ENCODE measurements around the gene CAMSAP3. TPM values are rescaled to one million over a fixed set of nuclear protein-coding genes. Genes with fewer than 3 reads are reported as not detected.

CAMSAP3 gene
- total and polyA plus RNA-seq, 10 of the 15 experiments (the other 5 are each of a cell fraction or from before 2014, with no cell fraction given) = 0.03 to 6.3 (median 0.72) TPM

DNA sequence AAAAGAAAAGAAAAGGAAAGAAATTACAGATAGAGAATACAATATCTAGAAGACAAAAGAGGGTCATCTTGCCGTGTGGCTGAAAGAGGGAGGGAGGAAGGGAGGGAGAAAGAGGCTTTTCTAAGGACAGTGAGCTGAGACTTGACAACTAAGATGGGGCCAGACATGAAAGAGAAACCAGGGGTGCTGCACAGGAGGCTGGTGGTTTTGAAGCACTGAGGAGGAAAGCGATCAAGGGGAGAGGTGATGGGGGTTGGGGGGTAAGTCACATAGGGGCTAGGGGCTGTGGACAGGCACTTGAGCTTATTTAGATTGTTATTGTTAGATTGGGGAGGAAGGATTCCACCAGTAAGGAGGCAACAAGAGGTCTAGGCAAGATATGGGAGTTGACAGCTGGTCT, 42.9 kb upstream of the CAMSAP3 start:
- no peak overlapping the region for H2AFZ ChIP-seq (ENCODE audit: control insufficient read depth, low read depth, low read length)
- in situ Hi-C loops (cut with MboI) = no loop called here
- no peaks in the 10 kb centered on the region for H3K27me3 ChIP-seq (replicated peaks in 1 of 2; ENCODE audit: control insufficient read depth in 2 of 2, insufficient read depth in 2 of 2, low read length in 1 of 2)
- H4K20me1 ChIP-seq (ENCODE audit: control insufficient read depth, insufficient read depth) = no peaks in the 10 kb centered on the region
- no peak overlapping the region for H3K4me2 ChIP-seq (ENCODE audit: control insufficient read depth, insufficient read depth)
- no peak overlapping the region for H3K4me3 ChIP-seq
- BruUV-seq (replicated peaks) = no TSS peak
- intact Hi-C loops (cut with micrococcal nuclease; ENCODE audit: unreplicated experiment) = no loop called here
- FAIRE-seq = no peak
- POLR2A ChIA-PET = interaction anchor here (0.6 to 0.8 kb wide), 2 partner anchors 29 to 77 kb away, joined by 3 read pairs; partner anchors contain the start of genes PET100 and XAB2
- RAD21 ChIA-PET (ENCODE audit: unreplicated experiment) = interaction anchor here (1.3 kb wide), 1 partner anchor 16 kb away, joined by 3 read pairs; no protein-coding TSS in a partner anchor
- peaks cover 8 to 16% of the 10 kb centered on the region in 2 experiments for H3K36me3 ChIP-seq (ENCODE audit: control insufficient read depth in 2 of 2, insufficient read depth in 2 of 2, low read length in 1 of 2)
- no peaks in the 10 kb centered on the region for H3K9me3 ChIP-seq (replicated peaks; ENCODE audit: control insufficient read depth, insufficient read depth, low read length)
- SMC1A ChIA-PET (ENCODE audit: uncharacterized antibody, unreplicated experiment) = no interaction called here
- no peak overlapping the region for H3K27ac ChIP-seq (ENCODE audit: control insufficient read depth, insufficient read depth)
- H3K79me2 ChIP-seq (ENCODE audit: control insufficient read depth, insufficient read depth, low read length) = no peaks in the 10 kb centered on the region
- no peak overlapping the region for H3K9ac ChIP-seq (ENCODE audit: control insufficient read depth, insufficient read depth, low read length)
- no peak for DNase-seq (ENCODE audit: low read depth, low spot score)
- no peaks in the 10 kb centered on the region; the same call in 1 of the 2 replicates for H3K4me1 ChIP-seq (ENCODE audit: control insufficient read depth, insufficient read depth, low read length)
- no peak for ATAC-seq
- CTCF ChIA-PET = interaction anchor here (0.9 kb wide), 1 partner anchor 16 kb away, joined by 5 read pairs; no protein-coding TSS in a partner anchor
- WGBS (ENCODE audit: insufficient coverage, insufficient replicate concordance, low lambda C conversion rate, missing lambda C conversion rate) = 21% methylated on average over 2 of the region's 2 CpGs
- TF ChIP-seq RB1 (IDR thresholded peaks at IDR 0.05; ENCODE audit: borderline replicate concordance) (no peak), LARP7 (IDR thresholded peaks at IDR 0.05) (no peak), ESRRA (IDR thresholded peaks at IDR 0.05; ENCODE audit: low read length) (no peak), MYC (IDR thresholded peaks at IDR 0.05; ENCODE audit: insufficient read depth, insufficient read length, insufficient replicate concordance, low read length, severe bottlenecking) (no peak), FOXM1 (IDR thresholded peaks at IDR 0.05; ENCODE audit: low read depth, low read length) (no peak), KLF5 (IDR thresholded peaks at IDR 0.05; ENCODE audit: partially characterized antibody) (no peak), POLR2AphosphoS5 (IDR thresholded peaks at IDR 0.05; ENCODE audit: low read length) (no peak), CREM (IDR thresholded peaks at IDR 0.05; ENCODE audit: low read depth) (no peak), ZZZ3 (IDR thresholded peaks at IDR 0.05; ENCODE audit: control insufficient read depth, insufficient read length, low read depth) (no peak)
- TF ChIP-seq, protein P1, sequence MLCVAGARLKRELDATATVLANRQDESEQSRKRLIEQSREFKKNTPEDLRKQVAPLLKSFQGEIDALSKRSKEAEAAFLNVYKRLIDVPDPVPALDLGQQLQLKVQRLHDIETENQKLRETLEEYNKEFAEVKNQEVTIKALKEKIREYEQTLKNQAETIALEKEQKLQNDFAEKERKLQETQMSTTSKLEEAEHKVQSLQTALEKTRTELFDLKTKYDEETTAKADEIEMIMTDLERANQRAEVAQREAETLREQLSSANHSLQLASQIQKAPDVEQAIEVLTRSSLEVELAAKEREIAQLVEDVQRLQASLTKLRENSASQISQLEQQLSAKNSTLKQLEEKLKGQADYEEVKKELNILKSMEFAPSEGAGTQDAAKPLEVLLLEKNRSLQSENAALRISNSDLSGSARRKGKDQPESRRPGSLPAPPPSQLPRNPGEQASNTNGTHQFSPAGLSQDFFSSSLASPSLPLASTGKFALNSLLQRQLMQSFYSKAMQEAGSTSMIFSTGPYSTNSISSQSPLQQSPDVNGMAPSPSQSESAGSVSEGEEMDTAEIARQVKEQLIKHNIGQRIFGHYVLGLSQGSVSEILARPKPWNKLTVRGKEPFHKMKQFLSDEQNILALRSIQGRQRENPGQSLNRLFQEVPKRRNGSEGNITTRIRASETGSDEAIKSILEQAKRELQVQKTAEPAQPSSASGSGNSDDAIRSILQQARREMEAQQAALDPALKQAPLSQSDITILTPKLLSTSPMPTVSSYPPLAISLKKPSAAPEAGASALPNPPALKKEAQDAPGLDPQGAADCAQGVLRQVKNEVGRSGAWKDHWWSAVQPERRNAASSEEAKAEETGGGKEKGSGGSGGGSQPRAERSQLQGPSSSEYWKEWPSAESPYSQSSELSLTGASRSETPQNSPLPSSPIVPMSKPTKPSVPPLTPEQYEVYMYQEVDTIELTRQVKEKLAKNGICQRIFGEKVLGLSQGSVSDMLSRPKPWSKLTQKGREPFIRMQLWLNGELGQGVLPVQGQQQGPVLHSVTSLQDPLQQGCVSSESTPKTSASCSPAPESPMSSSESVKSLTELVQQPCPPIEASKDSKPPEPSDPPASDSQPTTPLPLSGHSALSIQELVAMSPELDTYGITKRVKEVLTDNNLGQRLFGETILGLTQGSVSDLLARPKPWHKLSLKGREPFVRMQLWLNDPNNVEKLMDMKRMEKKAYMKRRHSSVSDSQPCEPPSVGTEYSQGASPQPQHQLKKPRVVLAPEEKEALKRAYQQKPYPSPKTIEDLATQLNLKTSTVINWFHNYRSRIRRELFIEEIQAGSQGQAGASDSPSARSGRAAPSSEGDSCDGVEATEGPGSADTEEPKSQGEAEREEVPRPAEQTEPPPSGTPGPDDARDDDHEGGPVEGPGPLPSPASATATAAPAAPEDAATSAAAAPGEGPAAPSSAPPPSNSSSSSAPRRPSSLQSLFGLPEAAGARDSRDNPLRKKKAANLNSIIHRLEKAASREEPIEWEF (IDR thresholded peaks at IDR 0.05; ENCODE audit: insufficient replicate concordance, low read depth, low read length) = no peak
- TF ChIP-seq, protein P2, sequence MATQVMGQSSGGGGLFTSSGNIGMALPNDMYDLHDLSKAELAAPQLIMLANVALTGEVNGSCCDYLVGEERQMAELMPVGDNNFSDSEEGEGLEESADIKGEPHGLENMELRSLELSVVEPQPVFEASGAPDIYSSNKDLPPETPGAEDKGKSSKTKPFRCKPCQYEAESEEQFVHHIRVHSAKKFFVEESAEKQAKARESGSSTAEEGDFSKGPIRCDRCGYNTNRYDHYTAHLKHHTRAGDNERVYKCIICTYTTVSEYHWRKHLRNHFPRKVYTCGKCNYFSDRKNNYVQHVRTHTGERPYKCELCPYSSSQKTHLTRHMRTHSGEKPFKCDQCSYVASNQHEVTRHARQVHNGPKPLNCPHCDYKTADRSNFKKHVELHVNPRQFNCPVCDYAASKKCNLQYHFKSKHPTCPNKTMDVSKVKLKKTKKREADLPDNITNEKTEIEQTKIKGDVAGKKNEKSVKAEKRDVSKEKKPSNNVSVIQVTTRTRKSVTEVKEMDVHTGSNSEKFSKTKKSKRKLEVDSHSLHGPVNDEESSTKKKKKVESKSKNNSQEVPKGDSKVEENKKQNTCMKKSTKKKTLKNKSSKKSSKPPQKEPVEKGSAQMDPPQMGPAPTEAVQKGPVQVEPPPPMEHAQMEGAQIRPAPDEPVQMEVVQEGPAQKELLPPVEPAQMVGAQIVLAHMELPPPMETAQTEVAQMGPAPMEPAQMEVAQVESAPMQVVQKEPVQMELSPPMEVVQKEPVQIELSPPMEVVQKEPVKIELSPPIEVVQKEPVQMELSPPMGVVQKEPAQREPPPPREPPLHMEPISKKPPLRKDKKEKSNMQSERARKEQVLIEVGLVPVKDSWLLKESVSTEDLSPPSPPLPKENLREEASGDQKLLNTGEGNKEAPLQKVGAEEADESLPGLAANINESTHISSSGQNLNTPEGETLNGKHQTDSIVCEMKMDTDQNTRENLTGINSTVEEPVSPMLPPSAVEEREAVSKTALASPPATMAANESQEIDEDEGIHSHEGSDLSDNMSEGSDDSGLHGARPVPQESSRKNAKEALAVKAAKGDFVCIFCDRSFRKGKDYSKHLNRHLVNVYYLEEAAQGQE (IDR thresholded peaks at IDR 0.05; ENCODE audit: low read depth, low read length) = no peak
- TF ChIP-seq, protein P3, sequence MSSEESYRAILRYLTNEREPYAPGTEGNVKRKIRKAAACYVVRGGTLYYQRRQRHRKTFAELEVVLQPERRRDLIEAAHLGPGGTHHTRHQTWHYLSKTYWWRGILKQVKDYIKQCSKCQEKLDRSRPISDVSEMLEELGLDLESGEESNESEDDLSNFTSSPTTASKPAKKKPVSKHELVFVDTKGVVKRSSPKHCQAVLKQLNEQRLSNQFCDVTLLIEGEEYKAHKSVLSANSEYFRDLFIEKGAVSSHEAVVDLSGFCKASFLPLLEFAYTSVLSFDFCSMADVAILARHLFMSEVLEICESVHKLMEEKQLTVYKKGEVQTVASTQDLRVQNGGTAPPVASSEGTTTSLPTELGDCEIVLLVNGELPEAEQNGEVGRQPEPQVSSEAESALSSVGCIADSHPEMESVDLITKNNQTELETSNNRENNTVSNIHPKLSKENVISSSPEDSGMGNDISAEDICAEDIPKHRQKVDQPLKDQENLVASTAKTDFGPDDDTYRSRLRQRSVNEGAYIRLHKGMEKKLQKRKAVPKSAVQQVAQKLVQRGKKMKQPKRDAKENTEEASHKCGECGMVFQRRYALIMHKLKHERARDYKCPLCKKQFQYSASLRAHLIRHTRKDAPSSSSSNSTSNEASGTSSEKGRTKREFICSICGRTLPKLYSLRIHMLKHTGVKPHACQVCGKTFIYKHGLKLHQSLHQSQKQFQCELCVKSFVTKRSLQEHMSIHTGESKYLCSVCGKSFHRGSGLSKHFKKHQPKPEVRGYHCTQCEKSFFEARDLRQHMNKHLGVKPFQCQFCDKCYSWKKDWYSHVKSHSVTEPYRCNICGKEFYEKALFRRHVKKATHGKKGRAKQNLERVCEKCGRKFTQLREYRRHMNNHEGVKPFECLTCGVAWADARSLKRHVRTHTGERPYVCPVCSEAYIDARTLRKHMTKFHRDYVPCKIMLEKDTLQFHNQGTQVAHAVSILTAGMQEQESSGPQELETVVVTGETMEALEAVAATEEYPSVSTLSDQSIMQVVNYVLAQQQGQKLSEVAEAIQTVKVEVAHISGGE (CRISPR knock-in tag; IDR thresholded peaks at IDR 0.05) = no peak
